ENCODE measurements around the gene TTC9B.

- TF ChIP-seq CTCF (IDR thresholded peaks at IDR 0.05 in 8 of 11, conservative IDR thresholded peaks at IDR 0.05 in 3 of 11): no peak
- TF ChIP-seq POLR2AphosphoS5 (IDR thresholded peaks at IDR 0.05): peak in 1 of 3 donors; percentile 52
These were observed 17.2 kb upstream of the TTC9B start for GRCh38 chr19:40235238-40236025.

All from spleen (tissue), 7 donors.